ENCODE results near the gene ARFGEF2. TPM values are rescaled to one million over a fixed set of nuclear protein-coding genes. Genes with fewer than 3 reads are reported as not detected.
"Not testable (repeated sequence)": the region's sequence is repeated elsewhere in the genome, so short reads cannot be mapped to it uniquely, and the experiment has no call there.

ARFGEF2 gene
- total and polyA plus RNA-seq, 7 donors, result 11.4 to 28.2 (median 23.8) TPM

DNA sequence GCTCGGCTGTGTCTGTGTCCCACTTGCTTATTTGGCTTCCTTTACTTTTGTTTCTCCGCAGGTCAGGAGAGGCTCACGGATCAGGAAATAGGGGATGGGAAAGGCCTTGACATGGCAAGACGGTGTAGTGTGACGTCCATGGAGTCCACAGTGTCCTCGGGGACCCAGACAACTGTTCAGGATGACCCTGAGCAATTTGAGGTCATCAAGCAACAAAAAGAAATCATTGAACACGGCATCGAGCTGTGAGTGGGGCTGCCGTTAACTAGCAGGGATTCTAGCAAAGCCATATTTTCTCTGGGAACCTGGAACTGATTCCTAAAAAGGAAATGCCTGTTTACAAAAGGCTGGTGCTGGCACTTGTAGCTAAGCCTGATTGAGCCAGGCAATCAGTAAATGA is 54.4 kb downstream of the ARFGEF2 start:
- intact Hi-C loops (cut with DNase I), result no loop called here
- 83 to 91% methylated on average over 9 of the region's 9 CpGs for WGBS, 2 donors
- Histone ChIP-seq H3K36me3 (peaks cover 18 to 64% (median 20%) of the 10 kb centered on the region in 4 donors), H3K27me3 (no peaks in the 10 kb centered on the region), H3K9me3 (no peaks in the 10 kb centered on the region), H3K4me1 (peaks cover 0 to 6% (median 0%) of the 10 kb centered on the region in 4 donors), H3K27ac (peak overlapping the region in 3 of 4 donors; percentile 1 to 37 (median 3)), H3K4me3 (no peak overlapping the region)
- DNase-seq, result no peak
- TF ChIP-seq, protein P1, sequence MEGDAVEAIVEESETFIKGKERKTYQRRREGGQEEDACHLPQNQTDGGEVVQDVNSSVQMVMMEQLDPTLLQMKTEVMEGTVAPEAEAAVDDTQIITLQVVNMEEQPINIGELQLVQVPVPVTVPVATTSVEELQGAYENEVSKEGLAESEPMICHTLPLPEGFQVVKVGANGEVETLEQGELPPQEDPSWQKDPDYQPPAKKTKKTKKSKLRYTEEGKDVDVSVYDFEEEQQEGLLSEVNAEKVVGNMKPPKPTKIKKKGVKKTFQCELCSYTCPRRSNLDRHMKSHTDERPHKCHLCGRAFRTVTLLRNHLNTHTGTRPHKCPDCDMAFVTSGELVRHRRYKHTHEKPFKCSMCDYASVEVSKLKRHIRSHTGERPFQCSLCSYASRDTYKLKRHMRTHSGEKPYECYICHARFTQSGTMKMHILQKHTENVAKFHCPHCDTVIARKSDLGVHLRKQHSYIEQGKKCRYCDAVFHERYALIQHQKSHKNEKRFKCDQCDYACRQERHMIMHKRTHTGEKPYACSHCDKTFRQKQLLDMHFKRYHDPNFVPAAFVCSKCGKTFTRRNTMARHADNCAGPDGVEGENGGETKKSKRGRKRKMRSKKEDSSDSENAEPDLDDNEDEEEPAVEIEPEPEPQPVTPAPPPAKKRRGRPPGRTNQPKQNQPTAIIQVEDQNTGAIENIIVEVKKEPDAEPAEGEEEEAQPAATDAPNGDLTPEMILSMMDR (IDR thresholded peaks at IDR 0.05), result no peak
- TF ChIP-seq POLR2A (IDR thresholded peaks at IDR 0.05), result no peak
- TF ChIP-seq EP300 (IDR thresholded peaks at IDR 0.05), result no peak
- no peak for TF ChIP-seq POLR2AphosphoS5 (IDR thresholded peaks at IDR 0.05)

DNA sequence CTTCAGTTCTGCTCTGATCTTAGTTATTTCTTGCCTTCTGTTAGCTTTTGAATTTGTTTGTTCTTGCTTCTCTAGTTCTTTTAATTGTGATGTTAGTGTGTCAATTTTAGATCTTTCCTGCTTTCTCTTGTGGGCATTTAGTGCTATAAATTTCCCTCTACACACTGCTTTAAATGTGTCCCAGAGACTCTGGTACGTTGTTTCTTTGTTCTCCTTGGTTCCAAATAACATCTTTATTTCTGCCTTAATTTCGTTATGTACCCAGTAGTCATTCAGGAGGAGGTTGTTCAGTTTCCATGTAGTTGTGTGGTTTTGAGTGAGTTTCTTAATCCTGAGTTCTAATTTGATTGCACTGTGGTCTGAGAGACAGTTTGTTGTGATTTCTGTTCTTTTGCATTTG is 58.5 kb downstream of the ARFGEF2 start:
- intact Hi-C loops (cut with DNase I); DNase-seq; H3K9me3 ChIP-seq; H3K27me3 ChIP-seq; H3K27ac ChIP-seq; H3K4me1 ChIP-seq; H3K4me3 ChIP-seq: not testable (repeated sequence)
- peaks cover 17 to 56% (median 28%) of the 10 kb centered on the region in 4 donors for H3K36me3 ChIP-seq
- WGBS, 2 donors, result 93 to 95% methylated on average over 2 of the region's 2 CpGs

DNA sequence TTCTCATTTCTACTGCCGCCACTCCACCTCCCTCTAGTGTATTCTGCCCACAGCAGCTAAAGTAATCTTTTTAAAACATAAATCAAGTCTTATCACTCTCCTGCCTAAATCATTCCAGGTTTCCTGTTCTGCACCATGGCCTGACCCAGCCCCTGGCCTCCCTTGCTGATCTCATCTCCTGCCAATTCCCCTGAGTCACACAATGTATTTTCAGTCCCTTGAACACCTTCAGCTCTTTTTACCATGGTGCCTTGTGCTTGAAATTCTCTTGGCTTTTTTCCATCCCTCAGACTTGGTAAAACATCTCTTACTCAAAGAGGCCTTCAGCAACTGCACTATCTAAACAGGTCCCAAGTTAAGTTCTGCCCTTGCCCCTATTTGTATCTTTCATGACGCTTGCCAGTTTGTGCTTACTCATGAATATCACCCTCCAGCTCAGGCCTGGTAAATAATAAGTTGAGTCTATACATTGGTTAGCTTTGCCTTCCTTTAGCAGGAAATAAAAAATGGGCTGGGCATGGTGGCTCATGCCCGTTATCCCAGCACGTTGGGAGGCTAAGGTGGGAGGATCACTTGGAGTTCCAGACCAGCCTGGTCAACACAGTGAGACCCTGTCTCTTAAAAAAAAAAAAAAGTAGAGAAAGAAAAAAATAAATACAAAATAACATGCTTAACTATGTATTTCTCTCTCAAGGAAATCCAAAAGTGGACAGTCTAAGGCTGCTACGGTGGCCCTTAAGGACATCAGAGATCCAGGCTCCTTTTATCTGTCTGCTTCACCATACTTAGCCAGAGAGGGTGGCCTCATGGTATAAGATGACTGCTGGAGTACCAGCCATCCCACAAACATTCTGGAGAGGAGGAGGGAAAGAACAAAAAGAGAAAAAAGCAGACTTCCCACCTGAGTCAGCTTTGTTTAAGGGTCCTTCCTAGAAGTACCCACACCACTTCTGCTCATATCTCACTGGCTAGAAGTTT is 62.2 kb downstream of the ARFGEF2 start:
- Histone ChIP-seq H3K36me3 (peaks cover 22 to 67% (median 57%) of the 10 kb centered on the region in 4 donors), H3K9me3 (no peaks in the 10 kb centered on the region), H3K4me1 (no peaks in the 10 kb centered on the region), H3K4me3 (no peak overlapping the region), H3K27ac (no peak overlapping the region), H3K27me3 (no peaks in the 10 kb centered on the region)
- intact Hi-C loops (cut with DNase I), result no loop called here
- 92 to 93% methylated on average over 5 of the region's 5 CpGs for WGBS, 2 donors
- no peak for DNase-seq
- peak in 1 of 4 donors; percentile 12 for TF ChIP-seq POLR2AphosphoS5 (IDR thresholded peaks at IDR 0.05)
- no peak for TF ChIP-seq POLR2A (IDR thresholded peaks at IDR 0.05)

DNA sequence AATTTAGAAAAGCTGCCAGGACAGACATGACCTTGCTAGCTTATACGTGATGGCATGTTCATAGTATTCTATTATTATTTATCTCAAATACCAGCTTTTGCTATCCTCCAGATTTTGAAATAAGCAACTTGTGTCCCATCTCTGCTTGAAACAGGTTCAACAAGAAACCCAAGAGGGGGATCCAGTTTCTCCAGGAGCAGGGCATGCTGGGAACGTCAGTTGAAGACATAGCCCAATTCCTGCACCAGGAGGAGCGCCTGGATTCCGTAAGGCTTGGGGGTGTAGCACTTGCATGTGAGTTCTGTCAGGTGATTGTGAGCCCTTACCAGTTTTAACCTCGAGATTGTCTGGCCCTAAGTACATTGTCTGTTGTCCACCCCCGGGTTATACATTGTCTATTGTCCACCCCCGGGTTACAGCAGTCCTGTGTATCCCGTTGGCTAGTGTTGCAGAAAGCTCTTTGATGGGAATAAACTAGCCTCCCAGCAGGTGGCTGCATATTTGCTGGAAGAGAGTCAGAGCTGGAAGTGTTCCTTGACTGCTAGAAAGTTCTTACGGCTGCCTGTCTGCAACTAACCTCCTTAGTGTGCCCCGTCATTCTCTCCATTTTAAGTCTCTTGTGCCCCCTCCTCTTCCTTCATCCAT is 63.2 kb downstream of the ARFGEF2 start:
- intact Hi-C loops (cut with DNase I), result no loop called here
- Histone ChIP-seq H3K36me3 (peaks cover 31 to 77% (median 66%) of the 10 kb centered on the region in 4 donors), H3K9me3 (no peaks in the 10 kb centered on the region), H3K27ac (no peak overlapping the region), H3K4me3 (no peak overlapping the region), H3K27me3 (no peaks in the 10 kb centered on the region), H3K4me1 (no peaks in the 10 kb centered on the region)
- TF ChIP-seq, protein P1 (IDR thresholded peaks at IDR 0.05), result no peak
- TF ChIP-seq POLR2AphosphoS5 (IDR thresholded peaks at IDR 0.05) (no peak), POLR2A (IDR thresholded peaks at IDR 0.05) (no peak), EP300 (IDR thresholded peaks at IDR 0.05) (no peak)
- no peak for DNase-seq
- WGBS, 2 donors, result 89 to 95% methylated on average over 10 of the region's 10 CpGs

DNA sequence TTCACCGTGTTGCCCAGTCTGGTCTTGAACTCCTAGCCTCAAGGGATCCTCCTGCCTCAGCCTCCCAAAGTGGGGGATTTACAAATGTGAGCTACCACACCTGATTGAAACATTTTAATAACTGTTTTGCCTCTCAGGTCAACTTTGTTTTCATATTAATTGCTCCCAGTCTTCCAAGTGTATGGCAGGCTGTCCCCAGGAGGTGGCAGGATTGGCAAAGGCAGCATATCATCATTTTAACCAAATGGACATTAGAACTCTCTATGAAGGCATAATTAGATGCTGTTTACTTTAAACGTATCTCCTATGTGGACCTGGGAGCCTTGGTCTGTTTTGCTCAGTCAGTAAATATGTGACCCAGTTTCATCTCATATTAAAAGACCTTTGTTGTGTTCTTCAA is 65.4 kb downstream of the ARFGEF2 start:
- Histone ChIP-seq H3K4me1 (no peaks in the 10 kb centered on the region), H3K36me3 (peaks cover 38 to 99% (median 83%) of the 10 kb centered on the region in 4 donors), H3K27me3 (no peaks in the 10 kb centered on the region), H3K9me3 (no peaks in the 10 kb centered on the region), H3K27ac (no peak overlapping the region), H3K4me3 (no peak overlapping the region)
- DNase-seq, result no peak
- intact Hi-C loops (cut with DNase I), result no loop called here
- TF ChIP-seq EP300 (IDR thresholded peaks at IDR 0.05), result no peak
- no peak for TF ChIP-seq POLR2A (IDR thresholded peaks at IDR 0.05)
- TF ChIP-seq, protein P1 (IDR thresholded peaks at IDR 0.05), result no peak
- no peak for TF ChIP-seq POLR2AphosphoS5 (IDR thresholded peaks at IDR 0.05)
- 73 to 77% methylated on average over 2 of the region's 2 CpGs for WGBS, 2 donors
